Uterus (tissue), 2 donors: ENCODE measurements around the gene ASPDH.

ENCODE experiments used
- CTCF ChIP-seq, 4 experiments: fragments of 200-600 bp in 2 of 4; fragments of 450-650 bp in 2 of 4; sonication (generic) in 2 of 4; IDR thresholded peaks; one replicate each; pipeline ENCODE4 v1.5.1; 2016 to 2019; ENCODE audit warnings: antibody characterized with exemption in 4 of 4, mild to moderate bottlenecking in 2 of 4, moderate library complexity in 1 of 4
- POLR2A ChIP-seq, 2 donors: fragments of 450-650 bp; IDR thresholded peaks; one replicate each; pipeline ENCODE4 v1.6.1; 2016; ENCODE audit warnings: antibody characterized with exemption in 2 of 2, mild to moderate bottlenecking in 1 of 2, moderate library complexity in 1 of 2

- no peak for TF ChIP-seq POLR2A (IDR thresholded peaks at IDR 0.05)
- no peak for TF ChIP-seq CTCF (IDR thresholded peaks at IDR 0.05)
Observed at GRCh38 chr19:50547385-50548190, 33.9 kb upstream of the ASPDH start.
